WTC11 (cell line): ENCODE results near the gene ZGRF1.
"Not testable (repeated sequence)": the region's sequence is repeated elsewhere in the genome, so short reads cannot be mapped to it uniquely, and the experiment has no call there.

ENCODE experiments used
- CTCF ChIP-seq: fragments of 200-600 bp; IDR thresholded peaks from 2 replicates; pipeline ENCODE4 v1.8.0; 2022; ENCODE audit warnings: antibody characterized with exemption
- JUN ChIP-seq: sonication (generic); formaldehyde crosslinking; IDR thresholded peaks from 2 replicates; pipeline ENCODE4 v1.8.0; 2023; ENCODE audit warnings: mild to moderate bottlenecking, missing genetic modification reagents

GRCh38 chr4:112644595-112645535 is 8.2 kb upstream of the ZGRF1 start:
- not testable (repeated sequence) for TF ChIP-seq JUN (CRISPR knock-in tag); CTCF
